Heart left ventricle (tissue), 16 donors: ENCODE results near the gene ACSBG1. TPM values are rescaled to one million over a fixed set of nuclear protein-coding genes. Genes with fewer than 3 reads are reported as not detected.
A peak's percentile ranks its signal among the peaks of the same experiment; 100 is the strongest.

Experiments
- ATAC-seq, 4 donors: fragments of 200-7000 bp; cut with Tn5 transposase; one replicate each; pipeline ENCODE4 v1.9.1; 2020 to 2022; ENCODE audit warnings: moderate library complexity in 4 of 4, mild to moderate bottlenecking in 3 of 4, moderate number of reproducible peaks in 1 of 4
- DNase-seq, 5 donors: peaks; one replicate each; pipeline ENCODE4 v3.0.0-alpha.2; 2020
- H3K27ac ChIP-seq, 12 donors: fragments of 200-600 bp; sonication (generic) in 4 of 12; one replicate each; pipeline versions ENCODE4 v1.5.0 to v1.8.0; 2016 to 2022; ENCODE audit warnings: mild to moderate bottlenecking in 2 of 12
- H3K27me3 ChIP-seq, 9 donors: fragments of 200-600 bp; sonication (generic) in 2 of 9; one replicate each; pipeline versions ENCODE4 v1.5.1 to v1.8.0; 2016 to 2022; ENCODE audit warnings: mild to moderate bottlenecking in 3 of 9
- H3K36me3 ChIP-seq, 9 donors: fragments of 200-600 bp; sonication (generic) in 2 of 9; one replicate each; pipeline versions ENCODE4 v1.5.0 to v1.8.0; 2018 to 2022; ENCODE audit warnings: mild to moderate bottlenecking in 2 of 9
- H3K4me1 ChIP-seq, 12 donors: fragments of 200-600 bp; sonication (generic) in 4 of 12; one replicate each; pipeline versions ENCODE4 v1.5.0 to v1.8.0; 2016 to 2022; ENCODE audit warnings: mild to moderate bottlenecking in 3 of 12
- H3K4me3 ChIP-seq, 12 donors: fragments of 200-600 bp; sonication (generic) in 4 of 12; one replicate each; pipeline versions ENCODE4 v1.5.0 to v1.8.0; 2017 to 2022; ENCODE audit warnings: mild to moderate bottlenecking in 9 of 12, moderate library complexity in 4 of 12
- H3K9me3 ChIP-seq, 12 donors: fragments of 200-600 bp; sonication (generic) in 4 of 12; one replicate each; pipeline versions ENCODE4 v1.5.0 to v1.8.0; 2016 to 2022; ENCODE audit warnings: mild to moderate bottlenecking in 1 of 12
- CTCF ChIP-seq, 12 donors: fragments of 200-600 bp; sonication (generic) in 4 of 12; IDR thresholded peaks; one replicate each; pipeline versions ENCODE4 v1.5.0 to v1.8.0; 2018 to 2022; ENCODE audit warnings: antibody characterized with exemption in 12 of 12, mild to moderate bottlenecking in 5 of 12
- POLR2A ChIP-seq, 2 donors: fragments of 450-650 bp; IDR thresholded peaks; one replicate each; pipeline ENCODE4 v1.6.1; 2017; ENCODE audit warnings: antibody characterized with exemption in 2 of 2, mild to moderate bottlenecking in 2 of 2, moderate library complexity in 2 of 2
- WGBS, 4 donors: extraction: QIAGEN DNeasy Blood & Tissue Kit in 2 of 4; methylation state at CpG; one replicate each; pipeline versions ENCODE4 v1.1.5 to v1.1.7; 2013 to 2018; 5-methylcytosine and 5-hydroxymethylcytosine counted together
- intact Hi-C, 10 donors: fragments of 100-400 bp; cut with DNase I; formaldehyde crosslinking; loops; one replicate each; pipeline versions ENCODE4 v1.11.1 to v1.14.2; 2022
- polyA plus RNA-seq, 2 donors: library from polyadenylated mRNA; stranded (reverse); fragments of 200-250 nt; gene quantifications; one replicate each; pipeline ENCODE4 v1.2.3, GENCODE V29; 2013
- total RNA-seq, 9 donors: library from RNA; depleted of rRNA in 2 of 9; stranded (reverse); fragments of >200 nt in 2 of 9; fragmentation: NEBNext Ultra II Directional in 3 of 9; extraction: Animal tissue kit (Norgen Biotek cat#: 25700) in 3 of 9; gene quantifications; one replicate each; pipeline versions ENCODE4 v1.1.0 to v1.2.4, GENCODE V29; 2016 to 2023
- donor health status: ischemic (EF 13 %, LVEDD 7.1; RV severe dilation, severe dysfunction).
- donor health status: healthy with polysubstance abuse.
- donor health status: DM: no; HTN: yes; CAD: no.
- donor health status: DM: no; HTN: no; CAD: no.
- donor health status: ischemic (EF 25% LVEDD 6.9; RV normal size, moderate dysfunction).
- donor health status: ischemic (EF 25% LVEDD 5.7; RV mildly dilated, moderate dysfunction).
- donor health status: healthy.
- donor health status: DM: yes; HTN: yes; CAD: no.
- donor health status: ischemic (EF 35%, LVEDD 5.7; RV mildly dilated, moderate dysfunction).
- donor health status: nonischemic (EF 11% LVEDD 7.7; RV severe dilation, severe dysfunction).
- donor health status: DM: yes; HTN: yes; CAD: no.
- donor health status: PGD.
- donor health status: ischemic (EF 29% LVEDD 5.4; RV normal size, mild dysfunction).
- donor health status: nonischemic (EF 23%, LVEDD 6.1; RV moderate dilation, normal function).

The ACSBG1 gene
- total and polyA plus RNA-seq, 11 donors, result 0.05 to 1.2 (median 0.16) TPM; not detected in 5

GRCh38 chr15:78276064-78276943 lies 41.9 kb upstream of the ACSBG1 start:
- TF ChIP-seq POLR2A (IDR thresholded peaks at IDR 0.05) (no peak), CTCF (IDR thresholded peaks at IDR 0.05) (no peak)

GRCh38 chr15:78274994-78275393 lies 40.6 kb upstream of the ACSBG1 start:
- intact Hi-C loops, result loop anchor here in 1 of 10 donors (10.0 kb wide), 1 partner anchor 60 kb away; no protein-coding TSS in a partner anchor
- Histone ChIP-seq H3K36me3 (peaks cover 0 to 94% (median 73%) of the 10 kb centered on the region in 9 donors), H3K9me3 (no peaks in the 10 kb centered on the region), H3K4me3 (no peak overlapping the region), H3K4me1 (peaks cover 0 to 11% (median 0%) of the 10 kb centered on the region in 12 donors), H3K27ac (no peak overlapping the region), H3K27me3 (no peaks in the 10 kb centered on the region)
- 81 to 96% (median 88%) methylated on average over 5 of the region's 5 CpGs for WGBS, 4 donors
- ATAC-seq (no peak), DNase-seq (no peak)
- TF ChIP-seq POLR2A (IDR thresholded peaks at IDR 0.05), result no peak
- TF ChIP-seq CTCF (IDR thresholded peaks at IDR 0.05), result no peak

More at GRCh38 chr15:78276064-78276943, 41.9 kb upstream of the ACSBG1 start:
- Histone ChIP-seq H3K27me3 (no peaks in the 10 kb centered on the region), H3K36me3 (peaks cover 0 to 94% (median 78%) of the 10 kb centered on the region in 9 donors), H3K9me3 (no peaks in the 10 kb centered on the region), H3K4me1 (peaks cover 0 to 11% (median 0%) of the 10 kb centered on the region in 12 donors), H3K27ac (no peak overlapping the region), H3K4me3 (no peak overlapping the region)
- no peak for DNase-seq
- WGBS, 4 donors, result 77 to 92% (median 80%) methylated on average over 2 to 6 of the region's 6 CpGs
- intact Hi-C loops, result loop anchor here in 1 of 10 donors (10.0 kb wide), 1 partner anchor 58 kb away; no protein-coding TSS in a partner anchor
- ATAC-seq, result peak in 1 of 4 donors; percentile 23

- Histone ChIP-seq H3K27me3 (no peaks in the 10 kb centered on the region), H3K9me3 (no peaks in the 10 kb centered on the region), H3K4me1 (peaks cover 0 to 17% (median 4%) of the 10 kb centered on the region in 12 donors), H3K27ac (no peak overlapping the region), H3K36me3 (peaks cover 0 to 75% (median 58%) of the 10 kb centered on the region in 9 donors), H3K4me3 (no peak overlapping the region)
- intact Hi-C loops, result loop anchor here in 1 of 10 donors (10.0 kb wide), 1 partner anchor 62 kb away; no protein-coding TSS in a partner anchor
- ATAC-seq (no peak), DNase-seq (no peak)
- TF ChIP-seq CTCF (IDR thresholded peaks at IDR 0.05) (no peak), POLR2A (IDR thresholded peaks at IDR 0.05) (no peak)
- WGBS, 4 donors, result 88 to 92% (median 90%) methylated on average over 3 of the region's 3 CpGs
Observed at GRCh38 chr15:78272776-78273175, 38.4 kb upstream of the ACSBG1 start.

- intact Hi-C loops, result loop anchor here in 1 of 10 donors (10.0 kb wide), 1 partner anchor 62 kb away; no protein-coding TSS in a partner anchor
- H3K27ac ChIP-seq, result no peak overlapping the region
- WGBS, 4 donors, result 58 to 62% (median 59%) methylated on average over 2 of the region's 2 CpGs
- peaks cover 0 to 14% (median 3%) of the 10 kb centered on the region in 12 donors for H3K4me1 ChIP-seq
- H3K4me3 ChIP-seq, result no peak overlapping the region
- ATAC-seq, result no peak
- TF ChIP-seq CTCF (IDR thresholded peaks at IDR 0.05) (no peak), POLR2A (IDR thresholded peaks at IDR 0.05) (no peak)
- no peak for DNase-seq
- no peaks in the 10 kb centered on the region for H3K9me3 ChIP-seq
- H3K36me3 ChIP-seq, result peaks cover 0 to 71% (median 53%) of the 10 kb centered on the region in 9 donors
- H3K27me3 ChIP-seq, result no peaks in the 10 kb centered on the region
Observed at GRCh38 chr15:78272316-78272715, 38.0 kb upstream of the ACSBG1 start.
